Activated CD8-positive, alpha-beta memory T cell treated with anti-CD3 and anti-CD28 coated beads for 4 hours (primary cell): ENCODE results near the gene TSTD2.

Source experiments
- DNase-seq, 2 donors: peaks; one replicate each; pipeline ENCODE4 v3.0.0-alpha.2; 2020; ENCODE audit warnings: low read depth in 2 of 2

Gene TSTD2

DNA sequence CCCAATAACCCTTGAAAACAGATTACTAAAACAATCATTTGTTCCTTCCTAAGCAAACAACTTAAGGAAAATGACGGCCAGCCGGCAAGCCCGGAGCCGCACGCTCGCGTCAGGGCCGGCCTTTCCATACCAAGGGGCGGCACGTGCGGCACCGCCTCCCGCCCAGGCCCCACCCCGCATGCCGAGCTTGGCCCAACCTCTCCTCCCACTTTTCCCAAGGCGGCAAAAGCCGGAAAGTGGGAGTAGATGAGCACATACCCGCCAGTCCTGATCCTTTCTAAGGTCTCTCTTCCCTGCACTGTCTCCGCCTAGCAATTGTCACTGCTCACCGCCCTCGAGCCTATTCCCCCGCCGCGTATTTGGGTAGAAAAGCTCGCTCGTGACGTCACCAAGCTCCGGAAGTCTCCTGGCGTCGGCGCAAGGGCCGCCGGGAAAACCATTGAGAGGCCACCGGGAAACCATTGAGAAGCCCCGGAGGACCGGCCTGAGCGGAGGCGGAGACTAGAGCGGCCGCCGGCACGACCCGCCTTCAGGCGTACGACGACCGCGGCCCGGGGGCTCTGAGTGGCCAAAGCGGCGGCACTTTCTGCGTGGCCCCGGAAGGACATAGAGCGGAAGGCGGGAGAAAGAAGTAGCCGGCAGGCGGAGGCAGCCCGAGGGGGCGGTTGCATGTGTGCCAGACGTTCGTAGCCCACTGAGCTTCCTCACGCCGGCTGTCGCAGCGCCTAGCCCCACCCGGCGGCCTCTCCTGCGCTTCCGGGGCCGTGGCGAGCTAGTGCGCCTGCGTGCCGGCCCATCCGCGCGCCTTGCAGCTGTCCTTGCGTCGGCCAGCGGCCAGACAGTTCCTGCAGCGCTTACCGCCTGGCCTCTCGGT lies at the start of gene TSTD2, which contains the start of gene NCBP1:
TSS of gene TSTD2 (minus strand) at position 384 of the 874 bp plus-strand sequence. CDS start 5,806 bp downstream, outside the sequence.
TSS of gene NCBP1 (plus strand) at position 837 of the 874 bp plus-strand sequence. CDS start 61 bp downstream, outside the sequence.
- peak; percentile 87 to 91 for DNase-seq

DNA sequence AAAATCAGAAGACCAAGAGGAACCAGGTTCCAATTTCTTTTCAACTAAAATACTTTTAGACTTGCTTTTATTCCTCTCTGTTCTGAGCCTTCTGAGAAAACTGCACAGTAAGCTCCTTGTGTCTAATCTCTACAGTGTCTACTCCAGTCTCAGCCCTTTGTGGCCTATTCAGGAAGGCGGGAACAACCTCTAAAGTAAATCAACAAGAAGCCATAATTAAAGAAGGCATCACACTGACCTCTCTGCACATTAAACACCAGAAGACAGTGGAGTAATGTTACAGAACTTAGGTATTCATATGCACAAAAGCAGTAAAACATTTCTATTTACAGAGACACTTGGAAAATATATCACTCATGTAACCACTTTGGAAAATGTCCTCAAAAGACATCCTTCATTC lies 49.1 kb upstream of the TSTD2 start:
- DNase-seq, result no peak

DNA sequence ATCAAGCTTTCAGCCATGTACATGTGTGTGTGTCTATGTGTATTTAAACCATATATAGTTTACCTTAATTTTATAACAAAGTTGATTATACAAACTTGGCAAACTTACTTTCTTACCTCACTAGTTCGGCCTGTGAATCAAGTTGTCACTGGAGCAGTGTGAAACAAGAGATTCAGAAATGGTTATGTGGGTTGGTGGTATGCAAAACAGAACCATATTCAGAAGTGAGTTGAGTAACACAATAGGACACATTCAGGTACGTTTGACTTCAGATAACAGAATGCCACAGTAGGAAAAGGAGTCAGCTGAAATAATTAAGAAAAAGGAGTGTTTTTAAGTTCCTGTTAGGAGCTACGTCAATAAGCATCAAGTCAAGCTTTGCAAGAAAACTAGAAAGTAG lies 42.5 kb upstream of the TSTD2 start:
- no peak for DNase-seq

DNA sequence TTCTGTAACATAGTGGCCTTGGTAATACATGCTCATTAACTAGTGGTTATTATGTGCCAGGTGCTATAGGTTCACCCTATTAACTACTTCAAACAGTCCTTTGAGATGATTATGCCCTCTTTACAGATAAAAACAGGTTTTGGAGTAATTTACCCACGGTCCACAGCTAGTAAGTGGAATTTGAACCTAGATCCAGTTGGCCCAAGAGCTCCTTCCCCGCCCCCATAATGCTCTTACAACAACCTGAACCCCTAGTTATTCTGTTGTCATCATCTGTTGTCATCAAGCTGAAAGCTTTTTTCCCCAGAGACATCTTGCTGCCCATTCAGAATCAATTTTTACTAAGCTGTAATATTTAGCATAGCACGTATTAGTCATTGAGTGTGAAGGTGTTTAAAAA lies 40.8 kb upstream of the TSTD2 start:
- no peak for DNase-seq

DNA sequence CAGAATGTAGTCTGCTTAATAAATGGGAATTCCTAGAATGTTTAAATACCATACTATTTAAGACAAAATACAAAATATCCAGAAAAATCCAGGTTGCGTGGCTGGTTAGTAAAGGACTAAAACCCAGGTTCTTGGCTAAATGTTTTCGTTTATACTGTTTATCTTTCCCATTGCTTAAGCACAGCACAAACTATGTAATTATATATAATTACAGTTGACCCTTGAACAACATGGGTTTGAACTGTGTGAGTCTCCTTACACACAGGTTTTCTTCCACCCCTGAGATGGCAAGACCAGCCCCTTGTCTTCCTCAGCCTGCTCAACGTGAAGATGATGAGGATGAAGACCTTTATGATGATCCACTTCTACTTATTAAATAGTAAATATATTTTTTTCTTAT lies 39.2 kb upstream of the TSTD2 start:
- DNase-seq, result no peak

DNA sequence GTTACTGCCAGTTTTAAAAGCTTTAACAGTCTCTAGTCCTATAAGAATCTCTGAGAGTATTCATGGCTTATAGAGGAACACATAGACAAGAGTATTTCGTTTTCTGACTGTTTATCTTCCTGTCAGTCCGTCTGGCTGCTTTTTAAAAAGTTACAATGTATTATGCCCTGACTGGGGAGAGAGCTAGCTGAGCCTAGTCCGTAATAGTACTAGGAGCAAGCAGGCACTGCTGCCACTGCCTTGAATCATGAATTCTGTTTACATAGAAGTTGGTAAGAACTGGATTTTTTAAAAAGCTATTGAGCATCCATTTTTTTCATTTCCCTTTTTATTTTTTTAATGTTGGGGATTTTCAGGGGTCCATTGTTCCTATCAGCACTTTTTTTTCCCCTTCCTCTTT lies 37.4 kb upstream of the TSTD2 start:
- no peak for DNase-seq

DNA sequence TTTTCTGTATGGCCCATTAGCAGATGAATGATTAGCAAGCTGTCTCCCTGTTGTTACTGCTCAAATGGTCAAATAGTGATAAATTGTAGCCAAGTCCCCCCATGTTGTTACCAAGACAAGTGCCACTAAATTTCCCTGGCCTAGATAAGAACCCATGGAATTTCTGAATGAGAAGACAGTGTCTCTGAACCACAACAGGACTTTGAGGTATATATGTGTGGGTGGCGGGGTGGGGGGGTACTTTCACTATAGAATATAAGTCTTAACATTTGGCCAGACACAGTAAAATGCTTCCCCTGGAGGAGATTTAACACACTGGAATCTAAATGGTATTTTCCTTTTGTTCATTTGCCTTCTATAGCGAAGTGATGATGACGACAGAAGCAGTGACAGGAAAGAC lies 35.3 kb upstream of the TSTD2 start:
- no peak for DNase-seq

DNA sequence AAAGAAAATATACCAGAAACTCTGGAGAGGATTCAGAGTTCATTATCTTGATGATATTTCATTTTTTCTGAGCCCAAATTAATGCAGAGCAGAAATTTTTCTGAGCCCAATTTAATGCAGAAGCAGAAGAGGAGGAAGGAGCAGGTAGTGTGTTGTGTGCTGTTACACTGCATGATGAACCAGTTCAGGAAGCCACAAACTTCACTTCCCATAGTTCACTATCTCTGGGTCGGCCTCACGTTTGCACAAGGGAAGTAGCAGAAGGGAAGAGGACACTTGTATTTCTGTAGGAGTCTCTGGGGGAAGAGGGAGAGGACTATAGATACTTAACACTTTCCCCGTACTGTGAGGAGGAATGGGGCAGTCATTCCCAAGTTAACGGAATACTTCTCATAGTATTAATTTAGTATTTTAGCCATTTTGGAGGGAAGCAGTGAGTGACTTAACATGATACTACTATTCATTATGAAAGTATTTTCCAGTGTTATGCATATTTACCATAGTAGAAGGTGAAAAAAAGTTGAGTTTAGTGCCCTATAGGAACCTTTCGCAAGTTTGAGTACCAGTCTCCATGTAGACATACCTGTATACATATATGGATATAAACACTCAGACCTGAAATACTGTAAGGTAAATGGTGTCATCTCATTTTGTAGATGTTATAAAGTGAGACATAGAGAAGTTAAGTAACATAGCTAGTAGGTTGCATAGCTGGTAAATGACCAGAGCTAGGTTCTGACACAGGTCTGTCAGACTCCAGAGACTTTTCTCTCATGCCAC lies 33.9 kb upstream of the TSTD2 start:
- no peak for DNase-seq

DNA sequence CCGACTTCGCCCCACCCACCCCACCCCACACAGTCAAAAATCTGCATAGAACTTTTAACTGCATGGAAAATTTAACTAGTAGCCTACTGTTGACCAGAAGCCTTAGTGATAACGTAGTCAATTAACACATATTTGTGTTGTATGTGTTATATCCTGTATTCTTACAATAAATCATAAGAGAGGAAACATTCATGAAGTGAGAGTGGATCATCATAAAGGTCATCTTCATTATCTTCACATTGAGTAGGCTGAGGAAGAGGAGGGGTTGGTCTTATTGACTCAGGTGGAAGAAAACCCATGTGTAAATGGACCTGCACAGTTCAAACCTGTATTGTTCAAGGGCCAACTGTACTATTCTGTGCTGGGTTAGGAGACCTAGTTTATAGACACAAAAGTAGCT lies 32.6 kb upstream of the TSTD2 start:
- no peak for DNase-seq

DNA sequence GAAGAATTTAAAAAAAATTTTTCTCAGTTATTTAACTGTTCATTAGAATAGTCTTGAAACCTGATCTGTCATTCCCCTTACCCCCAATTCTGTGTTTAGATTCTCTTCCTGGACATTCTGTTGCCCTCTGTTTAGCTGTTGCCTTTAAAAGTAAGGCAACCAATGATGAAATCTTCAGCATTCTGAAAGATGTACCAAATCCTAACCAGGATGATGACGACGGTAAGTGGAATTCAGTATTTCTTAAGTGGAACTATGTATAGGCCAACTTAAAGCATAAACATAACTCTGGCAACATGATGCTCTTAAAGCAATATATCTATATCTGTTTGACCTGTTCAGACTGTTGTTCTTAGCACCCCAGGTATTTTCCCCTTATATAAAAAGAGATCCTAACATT lies 27.7 kb upstream of the TSTD2 start:
- DNase-seq, result no peak

DNA sequence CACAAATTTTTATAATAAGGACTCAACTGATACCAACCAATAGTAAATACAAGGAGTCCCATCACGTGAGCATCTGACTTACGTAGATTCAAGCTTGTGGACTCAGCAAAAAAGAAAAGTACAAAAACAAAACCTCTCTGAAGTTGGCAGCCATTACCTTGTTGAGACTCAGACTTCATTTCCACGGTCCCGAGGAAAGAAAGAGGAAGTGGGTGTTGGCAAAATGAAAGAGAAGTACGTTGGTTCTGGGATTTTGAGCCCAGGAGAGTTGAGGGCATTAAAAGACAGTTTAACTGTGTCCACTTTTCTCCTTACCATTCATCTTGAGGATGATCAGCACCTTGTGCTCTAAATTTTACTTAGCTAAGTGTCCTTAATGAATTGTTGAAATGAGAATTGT lies 27.2 kb upstream of the TSTD2 start:
- no peak for DNase-seq

DNA sequence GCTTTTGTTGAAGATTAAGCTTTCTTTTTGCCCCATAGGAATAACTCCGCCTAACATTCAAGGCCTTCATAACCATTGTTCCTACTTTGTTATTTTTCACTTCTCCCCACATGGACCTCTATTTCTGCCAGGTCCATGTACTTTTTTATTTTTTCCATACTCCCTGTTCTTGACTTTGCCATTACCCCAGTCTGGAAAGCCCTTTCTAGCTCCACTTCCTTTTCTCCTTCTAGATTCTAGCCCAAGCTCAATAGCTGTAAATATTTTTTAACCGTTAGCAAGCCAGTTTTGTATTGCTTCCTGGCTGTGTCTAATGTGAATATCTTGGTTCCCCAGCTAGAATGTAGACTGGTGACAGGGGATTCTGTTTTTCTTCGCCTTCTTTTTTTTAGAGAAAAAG lies 26.6 kb upstream of the TSTD2 start:
- no peak for DNase-seq

DNA sequence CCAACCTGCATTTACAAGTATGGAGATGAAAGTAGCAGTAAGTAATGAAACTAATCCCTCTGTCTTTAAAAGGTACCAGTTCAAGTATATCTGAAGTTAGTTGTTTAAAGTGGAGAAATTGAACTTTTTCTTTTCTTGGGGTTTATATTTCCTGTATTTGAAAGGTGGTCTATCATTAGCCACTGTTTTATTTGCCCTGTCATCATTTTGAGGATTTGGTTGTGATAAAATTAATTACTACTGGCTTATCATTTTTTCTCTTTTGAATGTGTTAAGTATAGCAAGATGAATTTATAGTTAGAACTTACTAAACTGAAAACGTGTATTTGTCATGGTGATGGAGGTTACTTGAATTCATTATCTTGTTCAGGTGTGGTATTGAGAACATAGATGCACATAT lies 25.5 kb upstream of the TSTD2 start:
- DNase-seq, result no peak

DNA sequence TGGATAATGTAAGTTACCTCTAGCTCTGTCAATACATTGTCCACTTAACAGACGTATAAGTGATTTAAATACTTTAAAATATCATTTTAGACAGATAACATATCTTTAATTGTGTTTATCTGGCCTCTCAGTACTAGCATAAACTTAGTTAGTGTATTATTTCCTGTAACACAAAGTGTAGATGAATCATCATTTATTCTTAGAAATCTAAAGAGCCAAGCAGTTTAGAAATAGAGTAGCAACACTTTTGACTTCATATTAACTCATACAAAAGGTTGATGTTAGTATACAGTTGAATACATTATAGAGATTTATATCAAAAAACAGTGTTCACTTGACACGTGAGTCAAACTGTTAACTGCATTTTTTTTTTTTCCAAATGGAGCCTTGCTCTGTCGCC lies 18.5 kb upstream of the TSTD2 start:
- DNase-seq, result no peak

DNA sequence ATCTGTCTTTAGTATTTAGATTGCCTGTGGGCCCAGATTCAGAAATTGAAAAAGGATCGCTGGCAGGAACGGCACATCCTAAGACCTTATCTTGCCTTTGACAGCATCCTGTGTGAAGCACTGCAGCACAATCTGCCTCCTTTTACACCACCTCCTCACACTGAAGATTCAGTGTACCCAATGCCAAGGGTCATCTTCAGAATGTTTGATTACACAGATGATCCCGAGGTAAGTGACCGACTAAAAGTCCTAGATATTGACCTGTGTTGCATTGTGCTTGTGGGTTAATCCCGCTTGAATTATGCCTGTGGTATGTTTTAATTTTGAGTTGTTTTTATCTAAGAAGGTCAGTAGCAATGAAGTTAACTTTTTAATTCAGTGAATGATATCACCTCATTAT lies 14.8 kb upstream of the TSTD2 start:
- no peak for DNase-seq

DNA sequence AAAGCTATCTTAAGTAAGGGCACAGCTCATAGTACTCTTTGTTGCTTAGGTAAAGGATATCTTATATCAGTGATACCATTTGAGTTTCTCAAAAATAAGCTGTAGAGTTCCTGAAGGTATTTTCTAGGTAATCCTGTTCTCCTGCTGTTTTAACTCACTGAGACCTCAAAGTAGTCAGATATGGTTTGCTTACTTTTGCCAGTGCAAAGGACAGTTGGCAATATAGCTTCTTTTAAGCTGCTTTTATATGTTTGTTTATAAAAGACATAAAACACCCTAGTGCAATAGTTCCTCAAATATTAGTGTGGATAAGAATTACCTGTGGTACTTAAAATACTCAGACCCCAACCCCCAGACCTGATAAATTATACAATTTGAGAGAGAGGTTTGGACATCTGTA lies 12.6 kb upstream of the TSTD2 start:
- DNase-seq, result no peak

DNA sequence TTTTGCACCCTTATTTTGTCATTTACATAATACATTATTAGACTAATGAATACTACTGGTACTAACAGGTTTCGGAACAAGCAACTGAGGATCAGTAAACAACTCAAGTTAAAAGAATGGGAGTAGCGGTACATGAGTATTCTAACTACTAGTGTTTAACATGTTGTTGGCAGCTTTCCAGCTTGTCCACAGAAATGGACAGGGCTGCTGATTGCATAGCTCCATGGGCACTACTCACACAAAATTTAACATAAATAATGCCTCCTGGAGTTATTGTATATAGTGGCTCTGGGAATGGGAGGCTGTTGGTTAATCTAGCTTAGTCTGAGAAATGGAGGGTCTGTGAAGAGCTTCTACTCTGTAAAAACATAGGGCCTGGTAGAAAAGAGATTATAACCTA lies 7.2 kb upstream of the TSTD2 start:
- DNase-seq, result no peak

DNA sequence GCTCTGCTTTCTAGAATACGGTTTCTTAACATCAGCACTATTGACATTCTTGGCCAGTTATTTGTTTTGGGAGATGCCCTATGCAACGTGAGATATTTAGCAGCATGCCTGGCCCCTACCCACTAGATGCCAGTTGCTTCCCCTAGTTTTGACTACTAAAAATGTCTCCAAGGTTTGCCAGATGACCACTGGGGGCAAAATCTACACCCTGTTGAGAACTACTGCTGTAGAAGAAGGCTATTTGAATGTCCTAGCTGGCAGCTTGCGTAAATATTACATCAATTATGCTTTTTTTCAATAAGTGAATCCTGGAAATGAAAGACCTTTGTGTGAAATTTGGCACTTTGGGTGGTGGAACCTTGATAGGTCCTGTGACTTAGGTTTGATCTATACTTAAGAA lies 5.5 kb upstream of the TSTD2 start:
- DNase-seq, result no peak

DNA sequence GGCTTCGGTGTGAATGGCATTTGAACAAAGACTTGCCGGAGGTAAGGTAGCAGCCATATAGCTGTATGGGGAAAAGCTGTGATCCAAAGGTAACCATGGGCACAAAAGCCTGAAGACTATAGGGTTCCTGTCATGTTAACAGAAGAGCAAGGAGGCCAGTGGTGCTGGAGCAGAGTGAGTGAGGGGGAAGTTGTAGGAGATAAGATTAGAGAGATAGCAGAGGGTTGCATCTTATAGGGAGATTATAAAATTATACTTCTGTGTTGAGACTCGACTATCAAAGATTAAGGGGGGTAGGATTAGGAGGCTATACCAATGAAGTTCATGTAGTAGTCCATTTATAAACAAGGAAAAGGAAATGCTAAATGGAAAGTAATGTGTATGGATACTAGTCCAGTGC lies 3.7 kb upstream of the TSTD2 start:
- no peak for DNase-seq

DNA sequence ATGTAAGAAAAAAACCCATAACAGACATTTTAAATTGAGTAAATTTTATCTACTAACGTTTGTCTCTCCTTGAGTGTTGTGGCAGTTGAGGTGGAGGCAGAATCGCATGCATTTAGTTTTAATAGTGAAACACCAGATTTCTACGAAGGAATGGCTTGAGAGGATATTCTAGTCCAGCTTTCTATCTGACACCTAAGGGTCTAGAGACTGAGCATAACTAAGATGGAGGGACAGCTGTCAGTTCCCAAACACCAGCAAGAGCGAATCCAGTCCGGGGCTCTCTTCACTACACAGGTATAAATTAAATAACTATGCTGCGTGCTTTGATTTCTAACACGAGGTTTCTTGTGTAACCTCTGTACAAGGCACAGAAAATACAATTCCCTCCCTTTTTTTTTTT lies 1.9 kb upstream of the TSTD2 start:
- no peak for DNase-seq

DNA sequence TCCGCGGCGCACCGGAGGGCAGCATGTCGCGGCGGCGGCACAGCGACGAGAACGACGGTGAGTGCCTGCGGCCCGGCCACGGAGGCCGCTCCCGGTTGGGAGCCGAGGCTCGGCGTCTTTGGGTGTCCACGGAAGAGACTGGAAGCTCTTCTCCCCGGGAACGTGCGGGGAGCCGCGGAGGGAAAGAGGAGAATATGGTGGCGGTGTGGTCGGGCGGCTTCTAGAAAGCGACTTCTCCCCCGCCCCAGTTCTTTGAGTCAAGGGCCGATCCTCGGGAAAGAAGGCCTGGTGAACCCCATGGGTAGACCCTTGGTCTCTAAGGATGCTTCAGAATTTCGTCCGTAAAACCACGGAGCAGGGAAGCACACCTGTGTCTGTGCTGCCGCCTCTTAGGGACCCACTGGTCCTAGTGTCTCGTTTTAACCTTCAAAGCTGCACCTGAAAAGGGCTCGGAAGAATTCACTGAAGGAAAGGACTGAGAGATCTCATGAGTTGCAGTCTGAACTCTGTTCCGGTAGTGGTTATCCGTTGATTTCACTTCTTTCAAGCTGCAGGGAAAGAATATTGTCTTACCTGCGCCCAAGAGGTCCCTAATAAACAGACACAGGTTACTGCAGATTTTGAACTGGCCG lies 807 bp upstream of the TSTD2 start:
- no peak for DNase-seq

DNA sequence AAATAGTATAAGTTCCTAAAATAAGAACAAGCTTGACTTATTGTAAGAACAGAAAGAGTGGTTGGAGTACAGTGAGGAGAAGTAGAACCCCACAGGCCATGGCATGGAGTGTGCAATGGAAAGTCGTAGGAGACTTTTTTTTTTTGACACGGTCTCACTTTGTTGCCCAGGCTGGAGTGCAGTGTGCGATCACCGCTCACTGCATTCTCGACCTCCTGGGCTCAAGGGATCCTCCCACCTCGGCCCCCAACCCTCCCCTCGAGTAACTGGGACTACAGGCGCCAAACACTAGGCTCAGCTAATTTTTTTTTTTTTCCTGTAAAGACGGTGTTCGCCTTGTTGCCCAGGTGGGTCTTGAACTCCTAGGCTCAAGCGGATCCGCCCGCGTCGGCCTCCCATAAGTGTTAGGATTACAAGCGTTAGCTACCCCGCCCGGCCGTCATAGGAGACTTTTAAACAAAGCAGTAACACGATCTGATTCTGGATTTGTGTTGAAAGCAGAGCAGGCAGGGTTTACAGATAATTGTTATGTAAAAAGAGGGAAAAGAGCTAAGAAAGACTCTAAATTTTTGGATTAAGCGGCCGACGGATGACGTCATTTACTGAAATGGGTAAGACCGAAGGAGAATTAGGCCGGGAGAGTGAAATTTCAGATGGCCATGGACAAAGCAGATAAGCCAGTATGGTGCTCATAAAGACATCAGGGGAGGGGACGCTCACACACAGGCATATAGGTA lies 752 bp downstream of the TSTD2 start:
- no peak for DNase-seq
